H9 (cell line): ENCODE measurements around the gene ACTL7A. TPM values are rescaled to one million over a fixed set of nuclear protein-coding genes. Genes with fewer than 3 reads are reported as not detected.

Experiments used
- DNase-seq: peaks from one replicate; pipeline ENCODE4 v3.0.0-alpha.2; 2017
- H2AFZ ChIP-seq: one replicate; pipeline ENCODE4 v1.6.1; 2013; ENCODE audit warnings: mild to moderate bottlenecking, low read length, control low read depth, moderate library complexity
- H2AK5ac ChIP-seq: 2 replicates; pipeline ENCODE4 v1.6.1; 2013; ENCODE audit warnings: low read length, control low read depth, mixed read lengths; ENCODE audit not compliant: insufficient read length
- H2BK120ac ChIP-seq: one replicate; pipeline ENCODE4 v1.6.1; 2013; ENCODE audit warnings: low read depth, mild to moderate bottlenecking, low read length, control low read depth, inconsistent platforms; ENCODE audit not compliant: poor library complexity, severe bottlenecking
- H2BK12ac ChIP-seq: 2 replicates; pipeline ENCODE4 v1.6.1; 2013; ENCODE audit warnings: low read length, control low read depth, mixed read lengths, low read depth; ENCODE audit not compliant: insufficient read length
- H2BK15ac ChIP-seq: 2 replicates; pipeline ENCODE4 v1.6.1; 2013; ENCODE audit warnings: low read depth, low read length, control low read depth
- H2BK20ac ChIP-seq: one replicate; pipeline ENCODE4 v1.6.1; 2013; ENCODE audit warnings: low read depth, mild to moderate bottlenecking, low read length, control low read depth, inconsistent platforms; ENCODE audit not compliant: poor library complexity, severe bottlenecking
- H2BK5ac ChIP-seq: 2 replicates; pipeline ENCODE4 v1.6.1; 2013; ENCODE audit warnings: low read length, control low read depth, mixed read lengths; ENCODE audit not compliant: insufficient read length
- H3K14ac ChIP-seq: 2 replicates; pipeline ENCODE4 v1.6.1; 2013; ENCODE audit warnings: low read length, control low read depth; ENCODE audit not compliant: insufficient read depth
- H3K18ac ChIP-seq: 2 replicates; pipeline ENCODE4 v1.6.1; 2013; ENCODE audit warnings: low read depth, mild to moderate bottlenecking, mixed read lengths, low read length, control low read depth; ENCODE audit not compliant: insufficient read length
- H3K23ac ChIP-seq: 2 replicates; pipeline ENCODE4 v1.6.1; 2013; ENCODE audit warnings: low read length, control low read depth, mixed read lengths, low read depth; ENCODE audit not compliant: insufficient read length
- H3K23me2 ChIP-seq: 2 replicates; pipeline ENCODE4 v1.6.1; 2013; ENCODE audit warnings: low read depth, mild to moderate bottlenecking, mixed read lengths, low read length, control low read depth; ENCODE audit not compliant: insufficient read length, poor library complexity, severe bottlenecking
- H3K27ac ChIP-seq: 2 replicates; pipeline ENCODE4 v1.5.1; 2013; ENCODE audit warnings: low read length, control low read depth, mixed read lengths, low read depth; ENCODE audit not compliant: insufficient read length
- H3K27me3 ChIP-seq: 2 replicates; pipeline ENCODE4 v1.6.1; 2013; ENCODE audit warnings: low read length, control low read depth, inconsistent platforms; ENCODE audit not compliant: insufficient read depth
- H3K4ac ChIP-seq: 2 replicates; pipeline ENCODE4 v1.6.1; 2013; ENCODE audit warnings: low read depth, mild to moderate bottlenecking, control low read depth, inconsistent platforms, low read length, moderate library complexity
- H3K4me1 ChIP-seq: 2 replicates; pipeline ENCODE4 v1.6.1; 2013; ENCODE audit warnings: low read length, control low read depth, inconsistent platforms; ENCODE audit not compliant: insufficient read depth
- H3K4me2 ChIP-seq: 2 replicates; pipeline ENCODE4 v1.6.1; 2013; ENCODE audit warnings: low read length, control low read depth, mixed read lengths; ENCODE audit not compliant: insufficient read length, insufficient read depth
- H3K56ac ChIP-seq: 2 replicates; pipeline ENCODE4 v1.6.1; 2013; ENCODE audit warnings: low read depth, mild to moderate bottlenecking, mixed read lengths, low read length, control low read depth; ENCODE audit not compliant: insufficient read length
- H3K79me1 ChIP-seq: 2 replicates; pipeline ENCODE4 v1.6.1; 2013; ENCODE audit warnings: low read depth, mild to moderate bottlenecking, moderate library complexity, low read length, control low read depth, inconsistent platforms; ENCODE audit not compliant: insufficient read depth, poor library complexity, severe bottlenecking
- H3K79me2 ChIP-seq: 2 replicates; pipeline ENCODE4 v1.6.1; 2013; ENCODE audit warnings: low read length, control low read depth, inconsistent platforms; ENCODE audit not compliant: insufficient read depth
- H3K9ac ChIP-seq: 2 replicates; pipeline ENCODE4 v1.6.1; 2013; ENCODE audit warnings: low read length, control low read depth, mixed read lengths; ENCODE audit not compliant: insufficient read length; ENCODE audit errors: extremely low read depth
- H3K9me3 ChIP-seq: one replicate; pipeline ENCODE4 v1.6.1; 2013; ENCODE audit warnings: low read depth, low read length, inconsistent platforms; ENCODE audit not compliant: control insufficient read depth
- H3T11ph ChIP-seq: one replicate; pipeline ENCODE4 v1.6.1; 2013; ENCODE audit warnings: mild to moderate bottlenecking, low read length, control low read depth, inconsistent platforms
- H4K20me1 ChIP-seq: one replicate; pipeline ENCODE4 v1.6.1; 2013; ENCODE audit not compliant: control insufficient read depth, insufficient read length, insufficient read depth
- H4K5ac ChIP-seq: 2 replicates; pipeline ENCODE4 v1.6.1; 2013; ENCODE audit warnings: low read depth, mild to moderate bottlenecking, mixed read lengths, low read length, control low read depth; ENCODE audit not compliant: insufficient read length
- H4K8ac ChIP-seq: replicated peaks from 2 replicates; pipeline ENCODE4 v1.6.1; 2013; ENCODE audit warnings: low read length, control low read depth, mixed read lengths, low read depth; ENCODE audit not compliant: insufficient read length
- H4K91ac ChIP-seq: 2 replicates; pipeline ENCODE4 v1.6.1; 2013; ENCODE audit warnings: low read depth, mild to moderate bottlenecking, moderate library complexity, mixed read lengths, low read length, control low read depth; ENCODE audit not compliant: insufficient read length
- H3K27ac Mint-ChIP-seq, 3 experiments: 2 replicates in 2 of 3; 3 replicates in 1 of 3; pipeline ENCODE4 v1.8.0; 2020 to 2021; ENCODE audit warnings: mixed read lengths in 3 of 3, mild to moderate bottlenecking in 1 of 3, moderate library complexity in 1 of 3
- H3K27me3 Mint-ChIP-seq: 2 replicates; pipeline ENCODE4 v1.8.0; 2021; ENCODE audit warnings: low read depth, mild to moderate bottlenecking, moderate library complexity, mixed read lengths
- H3K36me3 Mint-ChIP-seq, 3 experiments: 2 replicates in 2 of 3; 3 replicates in 1 of 3; pipeline ENCODE4 v1.8.0; 2020 to 2021; ENCODE audit warnings: low read depth in 3 of 3, mixed read lengths in 3 of 3; ENCODE audit not compliant: insufficient read depth in 1 of 3
- H3K4me1 Mint-ChIP-seq, 2 experiments: 2 replicates each; pipeline ENCODE4 v1.8.0; 2020; ENCODE audit warnings: mixed read lengths in 2 of 2
- H3K4me3 Mint-ChIP-seq, 2 experiments: 2 replicates in 1 of 2; 3 replicates in 1 of 2; pipeline ENCODE4 v1.8.0; 2020 to 2021; ENCODE audit warnings: mild to moderate bottlenecking in 2 of 2, mixed read lengths in 2 of 2, moderate library complexity in 1 of 2
- H3K9me3 Mint-ChIP-seq, 2 experiments: 2 replicates in 1 of 2; 3 replicates in 1 of 2; pipeline ENCODE4 v1.8.0; 2020; ENCODE audit warnings: mild to moderate bottlenecking in 2 of 2, mixed read lengths in 2 of 2, moderate library complexity in 1 of 2
- WGBS: extraction: QIAGEN DNeasy Blood & Tissue Kit; methylation state at CpG from one replicate; pipeline ENCODE4 v1.1.7; 2013; ENCODE audit warnings: missing lambda C conversion rate, low lambda C conversion rate, mixed read lengths; ENCODE audit not compliant: insufficient read length; ENCODE audit errors: extremely low coverage; 5-methylcytosine and 5-hydroxymethylcytosine counted together
- total RNA-seq: library from RNA; stranded (reverse); gene quantifications from 2 replicates; pipeline ENCODE4 v1.2.1, GENCODE V29; 2021
- TF ChIP-seq, protein P1 (sequence below): fragments of 200-600 bp; sonication (generic); conservative IDR thresholded peaks from 3 replicates; pipeline ENCODE4 v1.8.0; 2021; ENCODE audit warnings: antibody characterized with exemption, mild to moderate bottlenecking

The ACTL7A gene
- total RNA-seq, 1 experiment from 2014 or later = not detected

DNA sequence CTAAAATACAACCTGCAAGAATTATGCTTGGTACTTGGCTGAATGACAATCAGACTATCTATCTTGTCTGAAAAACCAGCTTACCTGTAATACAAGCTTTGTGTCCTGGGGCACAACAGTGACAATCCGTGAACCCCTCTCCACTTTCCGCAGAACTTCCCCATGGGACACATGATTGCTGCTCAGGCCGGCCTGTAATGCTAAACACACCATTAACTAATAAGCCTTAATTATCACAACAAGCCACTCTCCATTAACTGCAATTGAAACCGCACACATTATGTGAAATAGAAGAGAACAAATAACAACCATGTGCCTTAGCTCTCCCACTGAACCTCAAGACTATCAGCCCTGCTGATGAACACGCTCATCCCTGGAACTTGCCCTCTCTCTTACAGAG is 38.1 kb downstream of the ACTL7A start:
- Histone ChIP-seq H2BK15ac (no peak overlapping the region), H2BK12ac (no peak overlapping the region), H2BK5ac (no peak overlapping the region), H2BK120ac (no peak overlapping the region), H3K27ac (no peak overlapping the region), H4K5ac (no peak overlapping the region), H4K8ac (no peak overlapping the region), H3K9me3 (no peaks in the 10 kb centered on the region), H2AK5ac (no peak overlapping the region), H3K4ac (no peak overlapping the region), H3K23me2 (no peaks in the 10 kb centered on the region), H3K4me2 (no peak overlapping the region), H3K23ac (no peak overlapping the region), H3K9ac (no peak overlapping the region), H3T11ph (no peak overlapping the region), H3K14ac (no peak overlapping the region), H4K91ac (no peak overlapping the region), H3K18ac (no peak overlapping the region), H4K20me1 (no peaks in the 10 kb centered on the region), H3K79me2 (no peaks in the 10 kb centered on the region), H2BK20ac (no peak overlapping the region), H3K56ac (no peak overlapping the region), H3K79me1 (no peaks in the 10 kb centered on the region), H2AFZ (no peak overlapping the region), H3K27me3 (no peaks in the 10 kb centered on the region), H3K4me1 (no peaks in the 10 kb centered on the region)
- TF ChIP-seq, protein P1, sequence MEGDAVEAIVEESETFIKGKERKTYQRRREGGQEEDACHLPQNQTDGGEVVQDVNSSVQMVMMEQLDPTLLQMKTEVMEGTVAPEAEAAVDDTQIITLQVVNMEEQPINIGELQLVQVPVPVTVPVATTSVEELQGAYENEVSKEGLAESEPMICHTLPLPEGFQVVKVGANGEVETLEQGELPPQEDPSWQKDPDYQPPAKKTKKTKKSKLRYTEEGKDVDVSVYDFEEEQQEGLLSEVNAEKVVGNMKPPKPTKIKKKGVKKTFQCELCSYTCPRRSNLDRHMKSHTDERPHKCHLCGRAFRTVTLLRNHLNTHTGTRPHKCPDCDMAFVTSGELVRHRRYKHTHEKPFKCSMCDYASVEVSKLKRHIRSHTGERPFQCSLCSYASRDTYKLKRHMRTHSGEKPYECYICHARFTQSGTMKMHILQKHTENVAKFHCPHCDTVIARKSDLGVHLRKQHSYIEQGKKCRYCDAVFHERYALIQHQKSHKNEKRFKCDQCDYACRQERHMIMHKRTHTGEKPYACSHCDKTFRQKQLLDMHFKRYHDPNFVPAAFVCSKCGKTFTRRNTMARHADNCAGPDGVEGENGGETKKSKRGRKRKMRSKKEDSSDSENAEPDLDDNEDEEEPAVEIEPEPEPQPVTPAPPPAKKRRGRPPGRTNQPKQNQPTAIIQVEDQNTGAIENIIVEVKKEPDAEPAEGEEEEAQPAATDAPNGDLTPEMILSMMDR = no peak
- H3K9me3 Mint-ChIP-seq = no peaks in the 10 kb centered on the region
- no peak overlapping the region for H3K27ac Mint-ChIP-seq
- peaks cover 17 to 83% (median 63%) of the 10 kb centered on the region in 3 experiments; a peak in 6 of 7 replicates for H3K36me3 Mint-ChIP-seq
- no peak overlapping the region for H3K4me3 Mint-ChIP-seq
- H3K27me3 Mint-ChIP-seq = no peaks in the 10 kb centered on the region
- WGBS = no CpG with 5 or more reads among the region's 5 CpGs
- DNase-seq = no peak
- H3K4me1 Mint-ChIP-seq = no peaks in the 10 kb centered on the region
